HepG2 (cell line): ENCODE data around the gene SEMA3G.

Experiments used
- BRCA1 ChIP-seq: sonication (generic); formaldehyde crosslinking; IDR thresholded peaks from 2 replicates; pipeline ENCODE4 v1.4.0; 2020; ENCODE audit warnings: missing genetic modification reagents
- CREB3 ChIP-seq: sonication (generic); formaldehyde crosslinking; IDR thresholded peaks from 2 replicates; pipeline ENCODE4 v1.5.0; 2020; ENCODE audit warnings: missing genetic modification reagents
- E2F1 ChIP-seq: sonication (generic); formaldehyde crosslinking; IDR thresholded peaks from 2 replicates; pipeline ENCODE4 v1.5.0; 2020; ENCODE audit warnings: missing genetic modification reagents
- GABPA ChIP-seq, 2 experiments: IDR thresholded peaks; 2 replicates each; pipeline ENCODE4 v1.6.1; 2011 to 2016; ENCODE audit warnings: low read depth in 2 of 2, low read length in 1 of 2, missing biosample characterization in 1 of 2, missing genetic modification characterization in 1 of 2
- MNT ChIP-seq: fragments of 450-650 bp; IDR thresholded peaks from 2 replicates; pipeline ENCODE4 v1.6.1; 2016
- REST ChIP-seq, 2 experiments: IDR thresholded peaks; 2 replicates each; pipeline ENCODE4 v1.6.1; 2011 to 2012; ENCODE audit warnings: low read length in 2 of 2, borderline replicate concordance in 1 of 2, low read depth in 1 of 2, mild to moderate bottlenecking in 1 of 2, moderate library complexity in 1 of 2
- RXRA ChIP-seq: sonication (generic); formaldehyde crosslinking; IDR thresholded peaks from 2 replicates; pipeline ENCODE4 v1.5.1; 2020; ENCODE audit warnings: missing genetic modification reagents
- ZNF235 ChIP-seq: sonication (generic); formaldehyde crosslinking; IDR thresholded peaks from 2 replicates; pipeline ENCODE4 v1.8.1; 2023; ENCODE audit warnings: mild to moderate bottlenecking, missing genetic modification reagents, borderline replicate concordance
- ZNF431 ChIP-seq: sonication (generic); formaldehyde crosslinking; IDR thresholded peaks from 2 replicates; pipeline ENCODE4 v1.9.0; 2022; ENCODE audit warnings: missing genetic modification reagents, low read depth, mild to moderate bottlenecking, borderline replicate concordance

GRCh38 chr3:52428151-52429005, 16.5 kb downstream of the SEMA3G start:
- TF ChIP-seq MNT (no peak), CREB3 (CRISPR knock-in tag) (no peak), BRCA1 (CRISPR knock-in tag) (no peak), REST (IDR thresholded peaks at IDR 0.05; ENCODE audit: borderline replicate concordance in 1 of 2, low read depth in 1 of 2, low read length in 2 of 2) (no peak), RXRA (CRISPR knock-in tag) (no peak), GABPA (IDR thresholded peaks at IDR 0.05; ENCODE audit: low read depth, low read length) (no peak), GABPA (CRISPR knock-in tag; IDR thresholded peaks at IDR 0.05; ENCODE audit: low read depth) (no peak), ZNF235 (CRISPR knock-in tag) (no peak), ZNF431 (CRISPR knock-in tag) (no peak), E2F1 (no peak)
